Amygdala (tissue), 56 donors: ENCODE data around the gene ZNF836.

Experiments
- DNase-seq, 56 donors: peaks; one replicate each; lab custom pipeline; 2025; lab: John Stamatoyannopoulos, UW

ZNF836 gene

DNA sequence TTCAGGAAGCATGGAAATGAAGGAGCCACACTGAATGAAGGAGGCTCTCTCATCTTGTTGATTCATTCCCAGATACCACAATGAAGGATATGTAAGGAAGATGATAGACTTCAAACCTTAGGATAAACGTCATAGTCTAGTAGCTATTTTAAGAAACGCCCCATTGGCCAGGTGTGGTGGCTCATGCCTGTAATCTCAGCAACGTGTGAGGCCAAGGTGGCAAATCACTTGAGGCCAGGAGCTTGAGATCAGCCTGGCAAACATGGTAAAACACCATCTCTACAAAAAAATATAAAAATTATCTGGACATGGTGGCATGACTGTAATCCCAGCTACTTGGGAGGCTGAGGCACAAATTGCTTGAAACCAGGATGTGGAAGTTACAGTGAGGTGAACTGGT lies 58.8 kb downstream of the ZNF836 start:
- DNase-seq = no peak

DNA sequence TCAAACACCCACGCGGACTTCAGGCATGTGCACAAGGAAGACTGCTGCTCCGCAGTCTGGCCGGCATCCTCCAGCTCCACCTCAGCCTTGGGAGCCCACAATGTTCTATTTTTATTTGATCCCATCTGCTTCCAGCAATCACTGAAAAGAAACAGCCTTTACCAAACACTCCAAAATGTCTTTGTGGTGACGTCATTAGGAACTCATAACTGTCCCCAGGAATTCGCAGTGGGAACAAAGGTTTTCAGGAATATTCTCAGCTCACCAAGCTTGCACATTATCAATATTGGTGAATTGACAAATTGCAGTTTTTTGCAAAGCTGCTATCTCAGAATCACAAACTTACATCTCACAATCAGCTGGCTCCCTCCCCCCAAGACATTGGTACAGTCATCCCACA lies 60.6 kb downstream of the ZNF836 start:
- no peak for DNase-seq
